ENCODE data around the gene MYNN.

Gene MYNN

GRCh38 chr3:169804681-169805080 lies 31.5 kb downstream of the MYNN start:
- H3K36me3 Mint-ChIP-seq: peaks cover 2% of the 10 kb centered on the region
- H3K4me3 Mint-ChIP-seq: no peak overlapping the region
- no peak overlapping the region for H3K27ac Mint-ChIP-seq
- H3K9me3 Mint-ChIP-seq (ENCODE audit: low read depth): no peaks in the 10 kb centered on the region
- no peaks in the 10 kb centered on the region for H3K4me1 Mint-ChIP-seq (ENCODE audit: low read depth)
- no peaks in the 10 kb centered on the region for H3K27me3 Mint-ChIP-seq

- H3K27ac Mint-ChIP-seq: no peak overlapping the region
- H3K36me3 Mint-ChIP-seq: peaks cover 2% of the 10 kb centered on the region
- no peak overlapping the region for H3K4me3 Mint-ChIP-seq
- no peaks in the 10 kb centered on the region for H3K9me3 Mint-ChIP-seq (ENCODE audit: low read depth)
- H3K4me1 Mint-ChIP-seq (ENCODE audit: low read depth): peaks cover 21% of the 10 kb centered on the region
- H3K27me3 Mint-ChIP-seq: no peaks in the 10 kb centered on the region
Measured at GRCh38 chr3:169809230-169809795, 36.1 kb downstream of the MYNN start.

GRCh38 chr3:169811631-169812331 lies 38.6 kb downstream of the MYNN start:
- Mint-ChIP-seq H3K27ac (peak overlapping the region; percentile 81), H3K4me1 (ENCODE audit: low read depth) (peaks cover 21% of the 10 kb centered on the region), H3K4me3 (peak overlapping the region; percentile 88), H3K27me3 (no peaks in the 10 kb centered on the region), H3K36me3 (peaks cover 2% of the 10 kb centered on the region), H3K9me3 (ENCODE audit: low read depth) (peaks cover 10% of the 10 kb centered on the region)

- Mint-ChIP-seq H3K36me3 (peaks cover 2% of the 10 kb centered on the region), H3K9me3 (ENCODE audit: low read depth) (peaks cover 10% of the 10 kb centered on the region), H3K27me3 (no peaks in the 10 kb centered on the region), H3K4me1 (ENCODE audit: low read depth) (peaks cover 21% of the 10 kb centered on the region), H3K4me3 (peak within 1 kb of the TSS; percentile 88), H3K27ac (peak within 1 kb of the TSS; percentile 81)
Measured at GRCh38 chr3:169812332-169813235, 39.4 kb downstream of the MYNN start, which contains the start of the genes LRRC34 and LRRIQ4. TSS of gene LRRC34 (minus strand) at chr3:169812904. CDS start at chr3:169812548, 356 bp downstream. TSS of gene LRRIQ4 (plus strand) at chr3:169812870. CDS start at chr3:169821922, 9,052 bp downstream.

- Mint-ChIP-seq H3K27me3 (no peaks in the 10 kb centered on the region), H3K27ac (peak overlapping the region; percentile 76), H3K4me1 (ENCODE audit: low read depth) (peaks cover 21% of the 10 kb centered on the region), H3K36me3 (peaks cover under 1% of the 10 kb centered on the region), H3K4me3 (peak overlapping the region; percentile 88), H3K9me3 (ENCODE audit: low read depth) (peaks cover 10% of the 10 kb centered on the region)
Measured at GRCh38 chr3:169813278-169813677, 40.1 kb downstream of the MYNN start.

GRCh38 chr3:169813757-169814517 lies 40.7 kb downstream of the MYNN start:
- H3K27ac Mint-ChIP-seq: peak overlapping the region; percentile 76
- H3K4me3 Mint-ChIP-seq: peak overlapping the region; percentile 88
- no peaks in the 10 kb centered on the region for H3K27me3 Mint-ChIP-seq
- peaks cover 10% of the 10 kb centered on the region for H3K9me3 Mint-ChIP-seq (ENCODE audit: low read depth)
- H3K4me1 Mint-ChIP-seq (ENCODE audit: low read depth): peaks cover 21% of the 10 kb centered on the region
- H3K36me3 Mint-ChIP-seq: no peaks in the 10 kb centered on the region

- no peaks in the 10 kb centered on the region for H3K36me3 Mint-ChIP-seq
- peaks cover 21% of the 10 kb centered on the region for H3K4me1 Mint-ChIP-seq (ENCODE audit: low read depth)
- peaks cover 10% of the 10 kb centered on the region for H3K9me3 Mint-ChIP-seq (ENCODE audit: low read depth)
- H3K27ac Mint-ChIP-seq: no peak overlapping the region
- no peaks in the 10 kb centered on the region for H3K27me3 Mint-ChIP-seq
- H3K4me3 Mint-ChIP-seq: no peak overlapping the region
Measured at GRCh38 chr3:169815590-169816150, 42.5 kb downstream of the MYNN start.

- H3K27ac Mint-ChIP-seq: no peak overlapping the region
- H3K36me3 Mint-ChIP-seq: no peaks in the 10 kb centered on the region
- H3K4me1 Mint-ChIP-seq (ENCODE audit: low read depth): peaks cover 7% of the 10 kb centered on the region
- H3K27me3 Mint-ChIP-seq: peaks cover 3% of the 10 kb centered on the region
- H3K4me3 Mint-ChIP-seq: no peak overlapping the region
- H3K9me3 Mint-ChIP-seq (ENCODE audit: low read depth): peaks cover 10% of the 10 kb centered on the region
Measured at GRCh38 chr3:169818316-169818715, 45.1 kb downstream of the MYNN start.

- Mint-ChIP-seq H3K4me3 (no peak overlapping the region), H3K4me1 (ENCODE audit: low read depth) (no peaks in the 10 kb centered on the region), H3K27ac (no peak overlapping the region), H3K9me3 (ENCODE audit: low read depth) (no peaks in the 10 kb centered on the region), H3K27me3 (peaks cover 3% of the 10 kb centered on the region), H3K36me3 (no peaks in the 10 kb centered on the region)
Measured at GRCh38 chr3:169822091-169822490, 48.9 kb downstream of the MYNN start.

GRCh38 chr3:169822540-169822939 lies 49.3 kb downstream of the MYNN start:
- Mint-ChIP-seq H3K4me3 (no peak overlapping the region), H3K27ac (no peak overlapping the region), H3K36me3 (no peaks in the 10 kb centered on the region), H3K9me3 (ENCODE audit: low read depth) (no peaks in the 10 kb centered on the region), H3K27me3 (peaks cover 3% of the 10 kb centered on the region), H3K4me1 (ENCODE audit: low read depth) (no peaks in the 10 kb centered on the region)

GRCh38 chr3:169822983-169823382 lies 49.8 kb downstream of the MYNN start:
- Mint-ChIP-seq H3K9me3 (ENCODE audit: low read depth) (no peaks in the 10 kb centered on the region), H3K4me1 (ENCODE audit: low read depth) (no peaks in the 10 kb centered on the region), H3K27me3 (peaks cover 3% of the 10 kb centered on the region), H3K36me3 (no peaks in the 10 kb centered on the region), H3K27ac (no peak overlapping the region), H3K4me3 (no peak overlapping the region)

- Mint-ChIP-seq H3K4me1 (ENCODE audit: low read depth) (peaks cover 3% of the 10 kb centered on the region), H3K4me3 (no peak overlapping the region), H3K9me3 (ENCODE audit: low read depth) (no peaks in the 10 kb centered on the region), H3K27me3 (peaks cover 3% of the 10 kb centered on the region), H3K27ac (no peak overlapping the region), H3K36me3 (no peaks in the 10 kb centered on the region)
Measured at GRCh38 chr3:169825316-169825715, 52.1 kb downstream of the MYNN start.

GRCh38 chr3:169827712-169828111 lies 54.5 kb downstream of the MYNN start:
- H3K9me3 Mint-ChIP-seq (ENCODE audit: low read depth): no peaks in the 10 kb centered on the region
- no peaks in the 10 kb centered on the region for H3K27me3 Mint-ChIP-seq
- no peak overlapping the region for H3K4me3 Mint-ChIP-seq
- peaks cover 3% of the 10 kb centered on the region for H3K4me1 Mint-ChIP-seq (ENCODE audit: low read depth)
- H3K27ac Mint-ChIP-seq: no peak overlapping the region
- no peaks in the 10 kb centered on the region for H3K36me3 Mint-ChIP-seq

GRCh38 chr3:169835533-169835932 lies 62.3 kb downstream of the MYNN start:
- Mint-ChIP-seq H3K36me3 (no peaks in the 10 kb centered on the region), H3K9me3 (ENCODE audit: low read depth) (no peaks in the 10 kb centered on the region), H3K4me1 (ENCODE audit: low read depth) (no peaks in the 10 kb centered on the region), H3K4me3 (no peak overlapping the region), H3K27ac (no peak overlapping the region), H3K27me3 (peaks cover 1% of the 10 kb centered on the region)
